ENCODE measurements around the gene TMC8.

DNA sequence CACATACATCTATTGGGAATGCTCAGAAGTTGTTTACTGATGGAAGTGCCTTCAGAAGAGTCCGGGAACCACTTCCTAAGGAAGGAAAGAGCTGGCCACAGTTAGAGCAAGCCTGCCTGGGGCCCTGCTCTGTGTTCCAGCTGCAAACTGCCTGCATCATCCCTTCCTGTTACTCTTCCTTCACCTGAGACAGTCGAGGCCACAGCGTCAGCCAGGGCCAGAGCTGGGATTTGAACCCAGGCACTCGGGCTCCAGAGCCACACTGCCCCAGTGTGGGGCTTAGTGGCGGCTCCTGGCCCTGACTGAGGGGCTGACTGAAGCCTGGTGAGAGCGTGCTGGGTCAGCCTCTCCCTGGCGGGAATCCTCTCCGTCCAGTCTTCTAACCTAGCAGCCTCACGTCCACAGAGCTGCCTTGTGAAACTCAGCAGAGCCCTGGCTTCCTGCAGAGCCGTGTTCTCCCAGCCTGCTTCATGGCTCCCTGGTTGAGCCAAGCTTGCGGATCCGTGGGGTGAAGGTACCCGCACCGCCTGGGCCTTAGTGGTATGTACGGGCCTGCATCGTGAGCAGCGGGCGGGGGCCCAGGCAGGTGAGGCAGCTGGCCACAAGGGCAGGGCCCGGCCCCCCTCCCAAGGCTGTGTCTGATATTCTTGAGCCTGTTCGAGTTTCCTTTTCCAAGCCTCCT is 11.0 kb downstream of the TMC8 start:
- no peak for TF ChIP-seq POLR2A (IDR thresholded peaks at IDR 0.05)
- TF ChIP-seq, protein P1, sequence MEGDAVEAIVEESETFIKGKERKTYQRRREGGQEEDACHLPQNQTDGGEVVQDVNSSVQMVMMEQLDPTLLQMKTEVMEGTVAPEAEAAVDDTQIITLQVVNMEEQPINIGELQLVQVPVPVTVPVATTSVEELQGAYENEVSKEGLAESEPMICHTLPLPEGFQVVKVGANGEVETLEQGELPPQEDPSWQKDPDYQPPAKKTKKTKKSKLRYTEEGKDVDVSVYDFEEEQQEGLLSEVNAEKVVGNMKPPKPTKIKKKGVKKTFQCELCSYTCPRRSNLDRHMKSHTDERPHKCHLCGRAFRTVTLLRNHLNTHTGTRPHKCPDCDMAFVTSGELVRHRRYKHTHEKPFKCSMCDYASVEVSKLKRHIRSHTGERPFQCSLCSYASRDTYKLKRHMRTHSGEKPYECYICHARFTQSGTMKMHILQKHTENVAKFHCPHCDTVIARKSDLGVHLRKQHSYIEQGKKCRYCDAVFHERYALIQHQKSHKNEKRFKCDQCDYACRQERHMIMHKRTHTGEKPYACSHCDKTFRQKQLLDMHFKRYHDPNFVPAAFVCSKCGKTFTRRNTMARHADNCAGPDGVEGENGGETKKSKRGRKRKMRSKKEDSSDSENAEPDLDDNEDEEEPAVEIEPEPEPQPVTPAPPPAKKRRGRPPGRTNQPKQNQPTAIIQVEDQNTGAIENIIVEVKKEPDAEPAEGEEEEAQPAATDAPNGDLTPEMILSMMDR (IDR thresholded peaks at IDR 0.05): no peak
